Stimulated activated CD4-positive, alpha-beta T cell treated with anti-CD3 and anti-CD28 coated beads, Interleukin-1b, Interleukin-23, amount 100 ng/mL, for 48 hours (primary cell): Measurements from ENCODE around the gene DOCK2.
"Not testable (repeated sequence)": the region's sequence is repeated elsewhere in the genome, so short reads cannot be mapped to it uniquely, and the experiment has no call there.

ENCODE experiments used
- DNase-seq: peaks from one replicate; pipeline ENCODE4 v3.0.0-alpha.2; 2020

The DOCK2 gene

DNA sequence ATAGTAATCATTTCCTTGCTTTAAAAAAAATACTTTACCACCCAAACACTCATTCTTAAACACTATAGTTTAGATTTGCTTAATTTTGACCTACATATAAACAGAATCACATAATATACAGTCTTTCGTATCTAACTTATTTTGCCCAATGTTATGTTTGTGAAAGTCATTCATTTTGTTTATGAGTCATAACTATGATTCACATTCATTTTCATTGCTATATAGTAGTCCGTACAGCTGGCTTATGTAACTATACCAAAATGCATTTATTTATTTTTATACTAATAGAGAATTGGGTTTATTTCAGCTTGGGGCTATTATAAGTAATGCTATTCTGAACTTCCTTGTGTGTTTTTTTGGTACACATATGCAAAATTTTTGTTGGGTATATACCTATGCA is 434.7 kb downstream of the DOCK2 start:
- DNase-seq, result no peak

- no peak for DNase-seq
Measured at GRCh38 chr5:170075696-170076095, 438.6 kb downstream of the DOCK2 start.

DNA sequence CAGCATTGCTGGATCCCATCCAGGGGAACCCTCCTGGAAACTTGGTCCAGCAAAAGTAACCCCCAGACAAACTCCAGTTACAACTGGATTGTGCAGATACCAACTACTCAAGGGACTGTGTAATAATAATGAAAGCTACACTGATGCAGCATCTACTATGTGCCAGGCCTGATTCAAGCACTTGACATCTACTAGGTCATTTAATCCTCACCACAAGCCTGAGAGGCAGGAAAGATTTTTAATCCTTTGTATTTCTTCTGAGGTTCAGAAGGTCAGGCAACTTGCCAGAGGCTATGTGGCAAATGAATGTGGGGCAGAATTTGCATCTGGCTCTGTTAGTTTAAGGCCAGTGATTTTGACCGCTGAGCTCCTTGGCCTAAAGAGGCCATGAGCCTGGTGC is 439.1 kb downstream of the DOCK2 start:
- no peak for DNase-seq

DNA sequence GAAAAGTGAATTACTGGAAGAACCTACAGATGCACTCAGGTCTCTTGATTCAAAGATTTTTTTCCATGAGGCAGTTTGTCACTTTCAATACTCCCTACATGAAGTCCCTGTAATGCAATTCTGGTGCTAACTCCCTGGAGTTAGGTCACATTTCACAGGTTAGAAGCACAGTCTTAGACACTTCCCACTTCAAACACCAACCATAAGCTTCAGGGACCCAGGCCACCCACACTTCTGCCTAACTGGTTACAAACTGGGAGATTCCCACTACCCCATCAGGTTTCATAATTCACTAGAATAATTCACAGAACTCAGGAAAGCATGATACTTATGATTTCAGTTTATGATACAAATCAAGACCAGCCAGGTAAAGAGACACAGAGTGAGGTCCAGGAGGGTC is 439.7 kb downstream of the DOCK2 start:
- no peak for DNase-seq

- DNase-seq, result no peak
Measured at GRCh38 chr5:170077526-170077925, 440.5 kb downstream of the DOCK2 start.

DNA sequence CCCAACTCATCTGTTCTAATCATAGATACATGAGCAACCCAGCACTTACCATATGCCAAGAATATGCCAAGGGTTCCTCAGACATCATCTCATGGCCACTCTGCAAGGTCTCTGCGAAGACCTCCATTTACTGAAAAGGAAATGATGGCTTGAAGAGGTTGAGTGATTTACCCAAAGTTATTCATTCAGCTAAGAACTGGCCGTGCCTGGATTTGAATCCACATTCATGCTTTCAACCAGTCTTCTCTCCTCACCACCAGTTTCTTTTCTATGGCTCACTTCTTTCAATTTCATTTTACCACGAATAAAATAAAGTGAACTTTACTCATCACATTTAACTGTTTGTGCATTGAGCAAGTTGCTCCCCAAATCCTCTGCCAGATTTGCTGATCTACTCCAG is 441.4 kb downstream of the DOCK2 start:
- no peak for DNase-seq

DNA sequence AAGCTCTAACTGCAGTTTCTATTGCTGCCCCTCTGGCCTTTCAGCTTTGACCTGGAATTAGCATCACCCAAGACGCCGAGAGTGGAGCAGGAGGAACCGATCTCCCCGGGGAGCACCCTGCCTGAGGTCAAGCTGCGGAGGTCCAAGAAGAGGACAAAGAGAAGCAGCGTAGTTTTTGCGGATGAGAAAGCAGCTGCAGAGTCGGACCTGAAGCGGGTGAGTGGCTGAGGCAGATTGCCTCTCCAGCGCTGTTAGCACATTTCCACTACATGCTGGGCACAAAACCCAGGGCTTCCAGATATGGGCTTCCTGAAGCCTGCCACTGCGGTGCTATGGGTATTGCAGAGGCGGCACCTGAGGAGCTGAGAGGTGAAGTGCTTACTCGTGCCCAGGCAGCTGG is 441.9 kb downstream of the DOCK2 start:
- DNase-seq, result no peak

- DNase-seq, result no peak
Measured at GRCh38 chr5:170080217-170080616, 443.1 kb downstream of the DOCK2 start.

DNA sequence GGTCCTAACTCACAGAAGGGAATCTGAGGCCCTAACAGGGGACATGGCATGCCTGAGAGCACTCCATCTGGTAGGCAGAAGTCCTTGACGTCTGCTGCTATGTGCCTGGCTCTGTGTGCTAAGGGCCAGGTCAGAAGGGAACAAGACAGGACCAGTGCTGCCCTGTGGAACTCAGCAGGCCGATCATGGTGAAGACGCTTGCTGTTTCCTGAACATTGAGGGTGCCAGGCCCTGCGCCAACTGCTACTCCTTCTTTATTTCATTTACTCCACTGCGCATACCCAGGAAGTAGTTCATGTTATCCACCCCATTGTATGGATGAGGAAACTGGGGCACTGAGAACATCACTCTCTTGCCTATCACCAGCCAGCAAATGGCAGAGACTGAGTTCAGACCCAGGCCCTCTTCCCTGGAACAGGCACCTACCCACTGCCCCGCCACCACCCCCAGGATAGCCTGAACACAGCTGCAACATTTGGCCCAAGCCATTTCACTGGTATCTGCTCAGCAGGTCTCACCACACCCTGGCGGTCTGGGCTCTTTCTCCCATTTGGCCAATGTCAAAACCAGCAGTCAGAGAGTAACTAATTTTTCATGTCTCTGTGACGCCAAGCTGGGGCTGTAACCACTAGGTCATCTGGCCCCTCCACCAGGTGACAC is 443.8 kb downstream of the DOCK2 start:
- no peak for DNase-seq

DNA sequence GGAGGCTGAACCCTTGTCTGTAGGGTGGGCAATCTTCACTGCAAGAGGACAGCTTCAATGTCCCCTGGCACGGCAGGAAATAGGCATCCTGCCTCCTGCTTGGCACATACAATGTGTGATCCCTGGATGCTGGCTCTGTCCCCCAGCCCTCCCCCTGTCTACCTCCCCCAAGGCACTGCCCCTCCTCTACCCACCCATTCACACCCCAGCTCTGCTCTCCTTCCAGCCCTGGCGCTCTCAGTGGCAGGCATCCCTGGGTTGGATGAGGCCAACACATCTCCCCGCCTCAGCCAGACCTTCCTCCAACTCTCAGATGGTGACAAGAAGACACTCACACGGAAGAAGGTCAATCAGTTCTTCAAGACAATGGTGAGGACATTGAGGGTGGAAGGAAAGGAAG is 444.5 kb downstream of the DOCK2 start:
- DNase-seq, result no peak

DNA sequence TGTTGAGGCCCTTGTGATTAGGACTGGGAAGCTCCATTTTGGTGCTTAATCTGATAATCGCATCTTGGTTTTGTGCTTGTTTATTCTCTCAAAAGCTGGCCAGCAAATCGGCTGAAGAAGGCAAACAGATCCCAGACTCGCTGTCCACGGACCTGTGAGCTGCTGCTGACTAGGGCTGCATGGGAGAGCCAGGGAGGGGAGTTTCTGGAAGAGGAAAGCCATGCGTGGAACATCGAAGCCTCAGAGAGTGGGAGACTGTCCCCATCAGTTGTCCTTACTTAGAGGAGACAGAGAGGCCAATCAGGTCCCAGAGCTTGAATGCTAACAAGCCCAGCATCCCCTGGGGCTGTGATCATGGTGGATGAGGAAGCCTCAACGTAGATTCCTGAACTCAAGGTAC is 445.6 kb downstream of the DOCK2 start:
- no peak for DNase-seq

GRCh38 chr5:170087168-170087817 is 450.2 kb downstream of the DOCK2 start:
- DNase-seq, result no peak

GRCh38 chr5:170092455-170093101 is 455.5 kb downstream of the DOCK2 start:
- no peak for DNase-seq

DNA sequence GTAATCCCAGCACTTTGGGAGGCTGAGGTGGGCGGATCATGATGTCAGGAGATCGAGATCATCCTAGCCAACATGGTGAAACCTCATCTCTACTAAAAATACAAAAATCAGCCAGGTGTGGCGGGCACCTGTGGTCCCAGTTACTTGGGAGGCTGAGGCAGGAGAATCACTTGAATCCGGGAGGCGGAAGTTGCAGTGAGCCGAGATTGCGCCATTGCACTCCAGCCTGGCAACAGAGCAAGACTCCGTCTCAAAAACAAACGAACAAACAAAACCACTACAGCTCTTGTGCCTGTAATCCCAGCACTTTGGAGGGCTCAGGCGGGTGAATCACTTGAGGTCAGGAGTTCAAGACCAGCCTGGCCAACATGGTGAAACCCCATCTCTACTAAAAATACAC is 457.3 kb downstream of the DOCK2 start:
- DNase-seq, result not testable (repeated sequence)

DNA sequence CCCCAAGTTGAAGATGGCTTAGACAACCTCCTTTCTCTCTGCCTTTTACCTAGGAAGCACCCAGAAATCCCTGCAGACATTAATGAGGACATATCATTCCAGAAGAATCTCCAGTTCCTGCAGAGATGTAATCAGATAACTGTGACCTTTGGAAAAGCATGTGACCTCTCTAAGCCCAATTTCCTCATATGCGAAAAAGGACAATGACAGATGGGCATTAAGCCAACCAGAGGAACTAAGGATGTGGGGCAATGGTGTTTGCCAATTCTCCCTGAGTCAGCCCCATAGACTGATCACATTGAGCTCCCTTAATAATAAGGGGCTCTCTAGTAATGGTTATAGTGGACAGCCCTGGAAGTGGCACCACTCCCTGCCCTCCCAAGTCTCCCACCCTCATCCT is 458.6 kb downstream of the DOCK2 start:
- no peak for DNase-seq

DNA sequence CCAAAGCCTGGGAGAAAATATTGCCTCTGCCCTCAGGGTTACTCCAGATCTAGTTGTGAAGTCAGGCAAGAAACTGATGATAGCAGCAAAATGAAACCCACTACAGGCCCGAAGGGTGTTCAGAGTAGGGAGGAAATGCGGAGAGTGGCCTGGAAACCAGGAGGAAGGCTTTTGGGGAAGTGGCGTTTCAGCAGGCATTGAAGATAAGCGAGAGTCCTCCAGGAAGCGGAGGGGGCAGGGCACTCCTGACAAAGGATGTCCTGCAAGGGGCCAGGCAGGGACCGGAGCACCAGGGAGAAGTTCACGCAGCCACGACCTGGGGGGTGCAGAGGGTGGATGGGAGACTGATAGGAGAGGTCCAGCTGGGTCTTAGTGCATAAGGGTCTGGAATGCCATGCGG is 460.9 kb downstream of the DOCK2 start:
- no peak for DNase-seq

GRCh38 chr5:170100066-170100943 is 463.2 kb downstream of the DOCK2 start:
- DNase-seq, result peak; percentile 64

- no peak for DNase-seq
Measured at GRCh38 chr5:170103447-170103846, 466.4 kb downstream of the DOCK2 start.

GRCh38 chr5:170104299-170104698 is 467.2 kb downstream of the DOCK2 start:
- no peak for DNase-seq

DNA sequence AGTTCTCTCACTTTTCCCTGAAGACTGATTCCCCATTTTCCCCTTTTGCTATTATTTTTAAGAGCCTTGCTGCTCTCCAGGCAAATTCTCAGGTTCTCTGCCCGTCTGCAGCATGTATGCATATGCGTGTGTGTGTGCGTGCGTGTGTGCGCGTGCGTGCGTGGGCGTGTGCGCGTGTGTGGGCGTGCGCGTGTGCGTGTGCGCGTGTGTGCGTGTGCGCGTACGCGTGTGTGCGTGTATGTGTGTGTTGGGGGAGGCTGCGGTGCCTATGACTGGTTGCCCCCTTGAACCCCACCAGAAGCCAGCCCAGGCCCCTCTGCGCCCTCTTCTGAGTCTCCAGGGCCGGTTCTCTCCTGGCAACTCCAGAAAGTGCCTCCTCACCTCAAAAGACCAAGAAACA is 467.6 kb downstream of the DOCK2 start:
- DNase-seq, result no peak

DNA sequence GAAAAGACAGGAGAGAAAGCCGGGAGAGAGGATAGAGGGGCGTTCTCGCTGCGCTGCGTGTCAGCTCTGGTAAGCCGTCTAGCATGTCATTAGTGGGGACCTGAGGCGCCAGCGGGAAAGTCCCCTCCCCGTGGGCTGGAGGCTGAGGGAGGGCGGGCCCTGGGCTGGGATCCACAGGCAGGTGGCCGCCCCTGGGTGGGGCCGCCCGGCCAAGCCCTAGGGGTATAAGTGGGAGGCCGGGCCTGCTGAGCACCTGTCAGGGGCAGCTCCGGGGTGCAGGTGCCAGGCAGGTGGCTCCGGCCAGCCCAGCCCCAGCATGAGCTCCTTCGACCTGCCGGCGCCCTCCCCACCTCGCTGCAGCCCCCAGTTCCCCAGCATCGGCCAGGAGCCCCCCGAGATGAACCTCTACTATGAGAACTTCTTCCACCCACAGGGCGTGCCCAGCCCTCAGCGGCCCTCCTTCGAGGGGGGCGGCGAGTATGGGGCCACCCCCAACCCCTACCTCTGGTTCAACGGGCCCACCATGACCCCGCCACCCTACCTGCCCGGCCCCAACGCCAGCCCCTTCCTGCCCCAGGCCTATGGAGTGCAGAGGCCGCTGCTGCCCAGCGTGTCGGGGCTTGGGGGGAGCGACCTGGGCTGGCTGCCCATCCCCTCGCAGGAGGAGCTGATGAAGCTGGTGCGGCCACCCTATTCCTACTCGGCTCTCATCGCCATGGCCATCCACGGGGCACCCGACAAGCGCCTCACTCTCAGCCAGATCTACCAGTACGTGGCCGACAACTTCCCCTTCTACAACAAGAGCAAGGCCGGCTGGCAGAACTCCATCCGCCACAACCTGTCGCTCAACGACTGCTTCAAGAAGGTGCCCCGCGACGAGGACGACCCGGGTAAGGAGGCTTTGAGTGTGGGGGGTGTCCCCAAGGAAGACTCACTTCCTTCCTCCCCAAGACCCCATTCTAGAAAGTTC is 468.9 kb downstream of the DOCK2 start, which contains the start of gene FOXI1:
Gene FOXI1, plus strand, starts transcription at position 256 of the 970 bp plus-strand sequence. Its CDS starts 61 bp downstream, at position 317.
- no peak for DNase-seq

- no peak for DNase-seq
Measured at GRCh38 chr5:170107674-170108073, 470.6 kb downstream of the DOCK2 start.
